WTC11 (cell line): Measurements from ENCODE around the gene LAMC1.

Source experiments
- CTCF ChIP-seq: fragments of 200-600 bp; IDR thresholded peaks from 2 replicates; pipeline ENCODE4 v1.8.0; 2022; ENCODE audit warnings: antibody characterized with exemption
- ZNF671 ChIP-seq: fragments of 250-450 bp; sonication (Bioruptor Pico); IDR thresholded peaks from 2 replicates; pipeline ENCODE4 v1.8.0; 2021; ENCODE audit warnings: mild to moderate bottlenecking

- TF ChIP-seq CTCF (no peak), ZNF671 (CRISPR knock-in tag) (no peak)
These were observed 155.8 kb downstream of the LAMC1 start for GRCh38 chr1:183179033-183179432.
